PC-9 (cell line): ENCODE results near the gene MAGEC3.
A peak's percentile ranks its signal among the peaks of the same experiment; 100 is the strongest.

Experiments
- CTCF ChIP-seq: fragments of 200-600 bp; sonication (generic); conservative IDR thresholded peaks from 2 replicates; pipeline ENCODE4 v1.6.1; 2017; ENCODE audit warnings: mixed run types, antibody characterized with exemption, mild to moderate bottlenecking, moderate library complexity
- EZH2 ChIP-seq: fragments of 200-600 bp; sonication (generic); IDR thresholded peaks from 2 replicates; pipeline ENCODE4 v1.8.0; 2017; ENCODE audit warnings: antibody characterized with exemption, low read depth

GRCh38 chrX:141879616-141880015 is 41.5 kb downstream of the MAGEC3 start:
- TF ChIP-seq CTCF, result peak; percentile 35
- no peak for TF ChIP-seq EZH2
